Loucy (cell line): ENCODE measurements around the gene VWA8.
A peak's percentile ranks its signal among the peaks of the same experiment; 100 is the strongest.

Experiments used
- H2AFZ ChIP-seq: fragments of 200-600 bp; sonication (generic); 2 replicates; pipeline ENCODE4 v1.6.0; 2016; ENCODE audit warnings: antibody characterized with exemption, mild to moderate bottlenecking, low read length, moderate library complexity
- H3F3A ChIP-seq: fragments of 200-600 bp; 2 replicates; pipeline ENCODE4 v1.6.0; 2016; ENCODE audit warnings: antibody characterized with exemption, low read depth, mild to moderate bottlenecking
- H3K27me3 ChIP-seq: fragments of 200-600 bp; sonication (generic); 2 replicates; pipeline ENCODE4 v1.6.1; 2014; ENCODE audit warnings: low read length, mild to moderate bottlenecking; ENCODE audit not compliant: insufficient read depth, poor library complexity, severe bottlenecking
- H3K36me3 ChIP-seq: fragments of 200-600 bp; sonication (generic); 2 replicates; pipeline ENCODE4 v1.6.1; 2016; ENCODE audit warnings: low read length; ENCODE audit not compliant: insufficient read depth
- H3K4me1 ChIP-seq: fragments of 200-600 bp; sonication (generic); 2 replicates; pipeline ENCODE4 v1.5.1; 2014; ENCODE audit warnings: low read length, mild to moderate bottlenecking; ENCODE audit not compliant: insufficient read depth, poor library complexity, severe bottlenecking
- H3K4me2 ChIP-seq: fragments of 200-600 bp; sonication (generic); 2 replicates; pipeline ENCODE4 v1.6.0; 2014; ENCODE audit warnings: antibody characterized with exemption, low read length, low read depth, mild to moderate bottlenecking; ENCODE audit not compliant: poor library complexity, severe bottlenecking
- H3K4me3 ChIP-seq: fragments of 200-600 bp; sonication (generic); 2 replicates; pipeline ENCODE4 v1.5.1; 2014; ENCODE audit warnings: low read length, mild to moderate bottlenecking, mixed read lengths; ENCODE audit not compliant: poor library complexity, severe bottlenecking
- H3K79me2 ChIP-seq: fragments of 200-600 bp; sonication (generic); 2 replicates; pipeline ENCODE4 v1.6.1; 2014; ENCODE audit warnings: low read length; ENCODE audit not compliant: insufficient read depth
- H3K9ac ChIP-seq: fragments of 200-600 bp; sonication (generic); 2 replicates; pipeline ENCODE4 v1.6.0; 2014; ENCODE audit warnings: mild to moderate bottlenecking, low read depth, low read length, moderate library complexity; ENCODE audit not compliant: poor library complexity, severe bottlenecking
- H3K9me2 ChIP-seq: fragments of 200-600 bp; sonication (generic); replicated peaks from 2 replicates; pipeline ENCODE4 v1.6.1; 2016; ENCODE audit warnings: low read depth, low read length, mixed read lengths
- H3K9me3 ChIP-seq: fragments of 200-600 bp; sonication (generic); 2 replicates; pipeline ENCODE4 v1.6.1; 2014; ENCODE audit warnings: mild to moderate bottlenecking, antibody characterized with exemption, low read length, low read depth; ENCODE audit not compliant: insufficient read depth
- H4K20me1 ChIP-seq: fragments of 200-600 bp; sonication (generic); 2 replicates; pipeline ENCODE4 v1.6.0; 2014; ENCODE audit warnings: antibody characterized with exemption, low read length, mild to moderate bottlenecking; ENCODE audit not compliant: insufficient read depth, poor library complexity, severe bottlenecking
- EZH2phosphoT487 ChIP-seq: fragments of 200-600 bp; IDR thresholded peaks from 2 replicates; pipeline ENCODE4 v1.6.1; 2018; ENCODE audit warnings: antibody characterized with exemption, mild to moderate bottlenecking, moderate library complexity, borderline replicate concordance
- TF ChIP-seq, protein P1 (sequence below): fragments of 200-600 bp; sonication (generic); conservative IDR thresholded peaks from 2 replicates; pipeline ENCODE4 v1.5.1; 2014; ENCODE audit warnings: mild to moderate bottlenecking, antibody characterized with exemption, low read length

Gene VWA8

DNA sequence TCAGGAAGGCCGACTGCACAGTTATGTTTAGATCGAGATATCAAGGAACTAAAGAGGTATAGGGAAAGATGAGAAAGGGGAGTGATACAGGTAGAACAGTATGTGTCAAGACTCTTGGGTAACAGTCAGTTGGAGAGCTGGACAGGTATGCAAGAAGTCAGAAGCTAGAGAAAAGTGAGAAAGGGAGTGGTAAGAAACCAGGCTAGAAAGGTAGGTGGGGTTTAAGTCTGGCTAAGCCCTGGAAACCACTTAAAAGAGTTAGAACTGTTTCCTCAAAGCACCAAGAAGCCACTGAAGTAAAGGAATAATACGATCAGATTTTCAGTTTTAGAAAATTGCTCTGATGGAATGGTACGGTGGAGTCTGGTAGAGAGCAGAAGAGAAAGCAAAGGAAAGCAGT, 196.4 kb downstream of the VWA8 start:
- H3K9me3 ChIP-seq, result no peaks in the 10 kb centered on the region
- no peaks in the 10 kb centered on the region for H3K27me3 ChIP-seq
- H3K4me2 ChIP-seq, result peak overlapping the region; percentile 17
- H3K4me3 ChIP-seq, result no peak overlapping the region
- H2AFZ ChIP-seq, result no peak overlapping the region
- no peaks in the 10 kb centered on the region for H3K79me2 ChIP-seq
- no peaks in the 10 kb centered on the region for H4K20me1 ChIP-seq
- H3K9me2 ChIP-seq, result no peaks in the 10 kb centered on the region
- no peak overlapping the region for H3K9ac ChIP-seq
- peaks cover 10% of the 10 kb centered on the region for H3K4me1 ChIP-seq
- no peak for TF ChIP-seq EZH2phosphoT487
- TF ChIP-seq, protein P1, sequence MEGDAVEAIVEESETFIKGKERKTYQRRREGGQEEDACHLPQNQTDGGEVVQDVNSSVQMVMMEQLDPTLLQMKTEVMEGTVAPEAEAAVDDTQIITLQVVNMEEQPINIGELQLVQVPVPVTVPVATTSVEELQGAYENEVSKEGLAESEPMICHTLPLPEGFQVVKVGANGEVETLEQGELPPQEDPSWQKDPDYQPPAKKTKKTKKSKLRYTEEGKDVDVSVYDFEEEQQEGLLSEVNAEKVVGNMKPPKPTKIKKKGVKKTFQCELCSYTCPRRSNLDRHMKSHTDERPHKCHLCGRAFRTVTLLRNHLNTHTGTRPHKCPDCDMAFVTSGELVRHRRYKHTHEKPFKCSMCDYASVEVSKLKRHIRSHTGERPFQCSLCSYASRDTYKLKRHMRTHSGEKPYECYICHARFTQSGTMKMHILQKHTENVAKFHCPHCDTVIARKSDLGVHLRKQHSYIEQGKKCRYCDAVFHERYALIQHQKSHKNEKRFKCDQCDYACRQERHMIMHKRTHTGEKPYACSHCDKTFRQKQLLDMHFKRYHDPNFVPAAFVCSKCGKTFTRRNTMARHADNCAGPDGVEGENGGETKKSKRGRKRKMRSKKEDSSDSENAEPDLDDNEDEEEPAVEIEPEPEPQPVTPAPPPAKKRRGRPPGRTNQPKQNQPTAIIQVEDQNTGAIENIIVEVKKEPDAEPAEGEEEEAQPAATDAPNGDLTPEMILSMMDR, result no peak
- H3K36me3 ChIP-seq, result no peaks in the 10 kb centered on the region
- H3F3A ChIP-seq, result no peaks in the 10 kb centered on the region

DNA sequence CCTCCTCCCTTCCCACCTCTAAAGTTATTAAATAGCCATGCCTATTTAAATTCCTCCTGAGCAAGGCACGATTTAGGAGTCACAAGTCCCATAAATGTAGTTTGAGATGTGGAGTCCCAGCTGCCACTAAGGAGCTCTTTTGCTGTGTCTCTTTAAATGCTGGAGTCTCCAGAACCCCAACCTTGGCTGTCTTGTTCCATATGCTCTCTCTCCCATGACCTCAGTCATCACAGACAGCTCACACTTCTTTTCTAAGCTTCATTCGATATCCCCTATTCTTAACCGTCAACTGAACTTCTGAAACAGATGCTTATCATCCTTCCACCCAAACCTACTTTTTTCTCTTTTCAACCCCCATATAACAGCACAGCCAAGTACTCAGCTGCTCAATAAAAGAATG, 197.1 kb downstream of the VWA8 start:
- H3K27me3 ChIP-seq, result no peaks in the 10 kb centered on the region
- no peaks in the 10 kb centered on the region for H3F3A ChIP-seq
- H3K79me2 ChIP-seq, result no peaks in the 10 kb centered on the region
- no peaks in the 10 kb centered on the region for H3K9me3 ChIP-seq
- H3K9ac ChIP-seq, result no peak overlapping the region
- no peak overlapping the region for H3K4me3 ChIP-seq
- no peak for TF ChIP-seq EZH2phosphoT487
- TF ChIP-seq, protein P1, result no peak
- no peak overlapping the region for H2AFZ ChIP-seq
- H4K20me1 ChIP-seq, result no peaks in the 10 kb centered on the region
- no peaks in the 10 kb centered on the region for H3K9me2 ChIP-seq
- no peaks in the 10 kb centered on the region for H3K36me3 ChIP-seq
- peak overlapping the region; percentile 17 for H3K4me2 ChIP-seq
- H3K4me1 ChIP-seq, result peaks cover 10% of the 10 kb centered on the region

DNA sequence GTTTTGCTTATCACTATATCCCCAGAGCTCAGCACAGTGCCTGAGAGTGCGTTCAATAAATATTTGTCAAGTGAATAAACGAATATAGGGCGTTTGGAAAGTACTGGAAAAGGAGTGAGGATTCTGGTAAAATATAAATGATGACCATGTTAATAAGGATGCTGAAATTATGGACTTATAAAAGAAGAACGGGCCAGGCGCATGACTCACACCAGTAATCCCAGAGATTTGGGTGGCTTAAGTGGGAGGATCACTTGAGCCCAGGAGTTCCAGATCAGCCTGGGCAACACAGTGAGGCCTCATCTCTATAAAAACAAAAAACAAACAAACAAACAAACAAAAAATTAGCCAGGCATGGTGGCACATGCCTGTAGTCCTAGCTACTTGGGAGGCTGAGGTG, 198.1 kb downstream of the VWA8 start:
- H3K36me3 ChIP-seq, result 0 out of 2 replicates have a peak, but pooled peaks cover 3% of the 10 kb centered on the region
- no peak for TF ChIP-seq EZH2phosphoT487
- TF ChIP-seq, protein P1, result no peak
- H3K9ac ChIP-seq, result no peak overlapping the region
- no peaks in the 10 kb centered on the region for H3K27me3 ChIP-seq
- no peaks in the 10 kb centered on the region for H3F3A ChIP-seq
- H3K4me2 ChIP-seq, result no peak overlapping the region
- H3K4me3 ChIP-seq, result no peak overlapping the region
- no peaks in the 10 kb centered on the region for H3K79me2 ChIP-seq
- H4K20me1 ChIP-seq, result no peaks in the 10 kb centered on the region
- no peaks in the 10 kb centered on the region for H3K9me3 ChIP-seq
- peaks cover 10% of the 10 kb centered on the region for H3K4me1 ChIP-seq
- H3K9me2 ChIP-seq, result no peaks in the 10 kb centered on the region
- H2AFZ ChIP-seq, result no peak overlapping the region
